ENCODE data around the gene DCTN3. TPM values are rescaled to one million over a fixed set of nuclear protein-coding genes. Genes with fewer than 3 reads are reported as not detected.
"Not testable (repeated sequence)": the region's sequence is repeated elsewhere in the genome, so short reads cannot be mapped to it uniquely, and the experiment has no call there.

Gene DCTN3
- total RNA-seq, 1 donor from 2014 or later, result 94.8 TPM

- Histone ChIP-seq H3K4me3 (ENCODE audit: insufficient read depth, low read depth, low read length) (no peak overlapping the region), H3K79me2 (ENCODE audit: insufficient read depth, low read length) (peaks cover 8% of the 10 kb centered on the region), H3K9me3 (ENCODE audit: insufficient read depth, low read depth, low read length) (no peaks in the 10 kb centered on the region), H3K36me3 (ENCODE audit: insufficient read depth, low read length) (no peaks in the 10 kb centered on the region), H2AFZ (ENCODE audit: low read depth, low read length) (no peak overlapping the region), H3K27me3 (ENCODE audit: insufficient read depth, low read length) (no peaks in the 10 kb centered on the region), H3K4me2 (ENCODE audit: low read length) (no peak overlapping the region), H4K20me1 (ENCODE audit: insufficient read depth, low read length) (peaks cover 4% of the 10 kb centered on the region), H3K9ac (ENCODE audit: low read length) (no peak overlapping the region), H3K4me1 (ENCODE audit: insufficient read depth, low read length) (peaks cover 16% of the 10 kb centered on the region), H3K27ac (ENCODE audit: low read depth, low read length) (no peak overlapping the region)
- H3K4me1 Mint-ChIP-seq (ENCODE audit: low read depth, unreplicated experiment), result peaks cover 11% of the 10 kb centered on the region
- H3K36me3 Mint-ChIP-seq (ENCODE audit: low read depth, unreplicated experiment), result peaks cover 4% of the 10 kb centered on the region
- DNase-seq (ENCODE audit: low read depth), result no peak
- FAIRE-seq, result no peak
- H3K27me3 Mint-ChIP-seq (ENCODE audit: low read depth, unreplicated experiment), result no peaks in the 10 kb centered on the region
- no peak overlapping the region for H3K27ac Mint-ChIP-seq (ENCODE audit: unreplicated experiment)
- H3K9me3 Mint-ChIP-seq (ENCODE audit: unreplicated experiment), result no peaks in the 10 kb centered on the region
- no peak overlapping the region for H3K4me3 Mint-ChIP-seq (ENCODE audit: unreplicated experiment)
- TF ChIP-seq EZH2 (IDR thresholded peaks at IDR 0.05; ENCODE audit: insufficient read depth, low read length) (no peak), CTCF (IDR thresholded peaks at IDR 0.05; ENCODE audit: insufficient read depth, low read depth, low read length) (no peak)
These were observed 24.5 kb upstream of the DCTN3 start for GRCh38 chr9:34644766-34645314.

- no peak for TF ChIP-seq CTCF (IDR thresholded peaks at IDR 0.05; ENCODE audit: insufficient read depth, low read depth, low read length)
- FAIRE-seq, result no peak
These were observed 22.4 kb upstream of the DCTN3 start for GRCh38 chr9:34642679-34643078.

GRCh38 chr9:34639322-34639721 is 19.0 kb upstream of the DCTN3 start:
- not testable (repeated sequence) for H3K4me3 Mint-ChIP-seq (ENCODE audit: unreplicated experiment); H3K9ac ChIP-seq (ENCODE audit: low read length); H3K4me2 ChIP-seq (ENCODE audit: low read length); H3K4me1 Mint-ChIP-seq (ENCODE audit: low read depth, unreplicated experiment); H3K9me3 ChIP-seq (ENCODE audit: insufficient read depth, low read depth, low read length); H2AFZ ChIP-seq (ENCODE audit: low read depth, low read length); H3K4me3 ChIP-seq (ENCODE audit: insufficient read depth, low read depth, low read length); H3K36me3 ChIP-seq (ENCODE audit: insufficient read depth, low read length); H3K27me3 Mint-ChIP-seq (ENCODE audit: low read depth, unreplicated experiment); H3K27ac ChIP-seq (ENCODE audit: low read depth, low read length); FAIRE-seq; H3K9me3 Mint-ChIP-seq (ENCODE audit: unreplicated experiment); DNase-seq (ENCODE audit: low read depth); H3K27ac Mint-ChIP-seq (ENCODE audit: unreplicated experiment); H3K27me3 ChIP-seq (ENCODE audit: insufficient read depth, low read length); H3K36me3 Mint-ChIP-seq (ENCODE audit: low read depth, unreplicated experiment)
- H4K20me1 ChIP-seq (ENCODE audit: insufficient read depth, low read length), result peaks cover 20% of the 10 kb centered on the region
- H3K79me2 ChIP-seq (ENCODE audit: insufficient read depth, low read length), result peaks cover 25% of the 10 kb centered on the region
- H3K4me1 ChIP-seq (ENCODE audit: insufficient read depth, low read length), result peaks cover 16% of the 10 kb centered on the region

More at GRCh38 chr9:34642679-34643078, 22.4 kb upstream of the DCTN3 start:
- Histone ChIP-seq H2AFZ (ENCODE audit: low read depth, low read length) (no peak overlapping the region), H3K4me2 (ENCODE audit: low read length) (no peak overlapping the region), H3K4me1 (ENCODE audit: insufficient read depth, low read length) (peaks cover 22% of the 10 kb centered on the region), H3K4me3 (ENCODE audit: insufficient read depth, low read depth, low read length) (no peak overlapping the region), H3K79me2 (ENCODE audit: insufficient read depth, low read length) (peaks cover 7% of the 10 kb centered on the region), H3K36me3 (ENCODE audit: insufficient read depth, low read length) (no peaks in the 10 kb centered on the region), H4K20me1 (ENCODE audit: insufficient read depth, low read length) (peaks cover 4% of the 10 kb centered on the region), H3K27ac (ENCODE audit: low read depth, low read length) (no peak overlapping the region), H3K27me3 (ENCODE audit: insufficient read depth, low read length) (no peaks in the 10 kb centered on the region), H3K9me3 (ENCODE audit: insufficient read depth, low read depth, low read length) (no peaks in the 10 kb centered on the region), H3K9ac (ENCODE audit: low read length) (no peak overlapping the region)
- Mint-ChIP-seq H3K27me3 (ENCODE audit: low read depth, unreplicated experiment) (no peaks in the 10 kb centered on the region), H3K4me1 (ENCODE audit: low read depth, unreplicated experiment) (peaks cover 5% of the 10 kb centered on the region), H3K27ac (ENCODE audit: unreplicated experiment) (no peak overlapping the region), H3K4me3 (ENCODE audit: unreplicated experiment) (no peak overlapping the region), H3K9me3 (ENCODE audit: unreplicated experiment) (no peaks in the 10 kb centered on the region), H3K36me3 (ENCODE audit: low read depth, unreplicated experiment) (no peaks in the 10 kb centered on the region)
- DNase-seq (ENCODE audit: low read depth), result no peak

Data from astrocyte (in vitro differentiated cells and primary cell).